NCI-H510A (cell line): ENCODE measurements around the gene RHO.
"Not testable (repeated sequence)": the region's sequence is repeated elsewhere in the genome, so short reads cannot be mapped to it uniquely, and the experiment has no call there.

Experiments used
- DNase-seq: peaks from one replicate; lab custom pipeline; 2025; lab: John Stamatoyannopoulos, UW

The RHO gene

GRCh38 chr3:129499604-129500333 lies 28.7 kb upstream of the RHO start:
- not testable (repeated sequence) for DNase-seq

- DNase-seq, result no peak
Observed at GRCh38 chr3:129500334-129500658, 28.1 kb upstream of the RHO start.

GRCh38 chr3:129501630-129502029 lies 26.8 kb upstream of the RHO start:
- DNase-seq, result no peak

- DNase-seq, result peak; percentile 60
Observed at GRCh38 chr3:129502641-129503408, 25.6 kb upstream of the RHO start.

GRCh38 chr3:129503471-129504291 lies 24.8 kb upstream of the RHO start:
- DNase-seq, result no peak

GRCh38 chr3:129504471-129505100 lies 23.9 kb upstream of the RHO start:
- DNase-seq, result no peak

GRCh38 chr3:129505341-129505740 lies 23.1 kb upstream of the RHO start:
- DNase-seq, result no peak

- peak; percentile 53 for DNase-seq
Observed at GRCh38 chr3:129506231-129506742, 22.2 kb upstream of the RHO start.

GRCh38 chr3:129507181-129507831 lies 21.1 kb upstream of the RHO start:
- no peak for DNase-seq

- no peak for DNase-seq
Observed at GRCh38 chr3:129512595-129512994, 15.8 kb upstream of the RHO start.

GRCh38 chr3:129513705-129514104 lies 14.7 kb upstream of the RHO start:
- no peak for DNase-seq

GRCh38 chr3:129514110-129514509 lies 14.3 kb upstream of the RHO start:
- no peak for DNase-seq

GRCh38 chr3:129514563-129514962 lies 13.9 kb upstream of the RHO start:
- DNase-seq, result no peak

- not testable (repeated sequence) for DNase-seq
Observed at GRCh38 chr3:129515108-129515820, 13.2 kb upstream of the RHO start.

GRCh38 chr3:129515821-129516432 lies 12.5 kb upstream of the RHO start:
- not testable (repeated sequence) for DNase-seq

- no peak for DNase-seq
Observed at GRCh38 chr3:129517516-129517915, 10.9 kb upstream of the RHO start.

GRCh38 chr3:129518038-129518561 lies 10.3 kb upstream of the RHO start:
- no peak for DNase-seq

- DNase-seq, result no peak
Observed at GRCh38 chr3:129518581-129518980, 9.9 kb upstream of the RHO start.

- no peak for DNase-seq
Observed at GRCh38 chr3:129519449-129519848, 9.0 kb upstream of the RHO start.
